ENCODE measurements around the gene RRP8.

RRP8 gene

DNA sequence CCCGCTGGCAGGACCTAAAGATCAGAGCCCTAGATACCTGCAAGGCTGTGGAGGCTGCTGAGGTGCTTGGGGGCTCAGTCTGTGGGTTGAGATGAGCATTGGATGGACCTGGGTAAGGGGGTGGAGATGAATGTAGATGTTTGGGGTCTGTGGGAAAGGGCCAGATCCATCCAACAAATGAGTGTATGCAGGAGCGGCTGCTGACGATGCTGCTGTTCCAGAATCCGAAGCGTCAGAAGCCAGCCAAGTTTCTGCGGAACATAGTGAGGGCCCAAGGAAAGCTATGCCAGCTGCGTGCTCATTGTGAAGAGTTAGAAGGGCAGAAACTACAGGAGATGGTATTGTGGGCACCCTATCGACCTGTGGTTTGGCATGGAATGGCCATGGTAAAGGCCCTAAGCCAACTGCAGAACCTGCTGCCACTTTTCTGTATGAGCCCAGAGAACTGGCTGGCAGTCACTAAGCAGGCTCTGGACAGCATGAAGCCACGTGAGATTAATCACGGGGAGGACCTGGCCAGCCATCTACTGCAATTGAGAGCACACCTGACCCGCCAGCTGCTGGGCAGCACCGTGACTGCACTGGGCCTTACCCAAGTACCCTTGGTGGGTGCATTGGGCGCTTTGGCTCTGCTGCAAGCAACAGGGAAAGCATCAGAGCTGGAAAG is 36.6 kb downstream of the RRP8 start:
- DNase-seq, result no peak

GRCh38 chr11:6565988-6566703 is 37.3 kb downstream of the RRP8 start:
- no peak for DNase-seq

DNA sequence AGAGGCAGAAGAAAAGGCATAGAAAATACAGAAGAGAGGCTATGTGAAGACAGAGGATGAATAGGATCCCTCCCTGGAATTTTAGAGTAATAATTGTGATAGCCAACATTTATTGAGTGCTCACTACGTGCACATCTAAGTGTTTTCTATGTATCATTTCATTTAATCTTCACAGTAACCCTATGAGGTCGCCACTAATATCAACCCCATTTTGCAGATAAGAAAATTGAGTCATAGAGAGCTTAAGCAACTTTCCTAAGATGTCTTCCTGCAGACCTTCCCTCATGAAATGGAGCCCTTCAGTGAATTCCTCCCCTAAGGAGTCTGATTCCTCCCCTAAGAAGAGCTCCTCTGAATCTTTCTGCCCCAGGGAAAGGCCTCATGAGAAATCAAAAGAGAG is 38.1 kb downstream of the RRP8 start:
- no peak for DNase-seq

DNA sequence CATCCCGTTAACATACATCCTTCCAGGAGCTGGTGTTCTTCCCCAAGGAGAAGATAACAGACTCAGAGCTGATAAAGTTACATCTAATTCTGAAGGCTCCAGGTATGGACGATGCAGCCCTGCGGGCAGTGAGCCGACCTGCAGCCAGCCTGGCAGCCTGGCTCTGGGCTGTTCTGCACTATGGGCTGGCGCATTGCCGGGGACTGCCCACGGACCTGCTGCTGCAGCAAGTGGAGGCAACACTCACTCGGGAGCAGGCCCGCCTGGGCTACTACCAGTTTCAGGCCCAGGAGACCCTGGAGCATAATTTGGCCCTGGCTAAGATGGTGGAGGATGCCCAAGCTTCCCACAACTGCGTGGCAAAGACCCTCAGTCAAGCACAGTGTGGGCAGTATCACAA is 39.7 kb downstream of the RRP8 start:
- no peak for DNase-seq

- DNase-seq, result no peak
Measured at GRCh38 chr11:6563121-6563619, 40.2 kb downstream of the RRP8 start.

- no peak for DNase-seq
Measured at GRCh38 chr11:6561288-6561687, 42.1 kb downstream of the RRP8 start.

- no peak for DNase-seq
Measured at GRCh38 chr11:6559369-6559768, 44.0 kb downstream of the RRP8 start.

GRCh38 chr11:6557761-6558674 is 45.4 kb downstream of the RRP8 start:
- DNase-seq, result no peak

DNA sequence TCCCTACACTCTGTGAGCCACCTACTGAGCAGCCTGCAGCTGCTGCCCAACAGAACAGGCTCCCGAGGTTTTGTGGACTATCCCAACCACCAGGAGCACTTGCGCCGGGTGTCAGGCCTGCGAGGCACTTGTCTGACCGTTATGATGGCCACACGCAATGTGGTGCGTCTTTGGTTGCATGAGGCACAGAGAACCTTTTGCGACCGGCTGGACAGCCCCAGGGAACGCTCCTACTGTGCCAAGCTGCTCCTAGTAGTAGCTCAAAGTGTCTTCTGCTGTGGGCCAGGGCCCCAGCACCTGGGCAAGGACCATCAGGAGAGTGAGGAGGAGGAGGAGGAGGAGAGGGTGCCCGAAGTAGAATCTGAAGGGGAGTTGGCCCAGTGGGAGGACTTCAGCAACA is 46.4 kb downstream of the RRP8 start:
- DNase-seq, result no peak

DNA sequence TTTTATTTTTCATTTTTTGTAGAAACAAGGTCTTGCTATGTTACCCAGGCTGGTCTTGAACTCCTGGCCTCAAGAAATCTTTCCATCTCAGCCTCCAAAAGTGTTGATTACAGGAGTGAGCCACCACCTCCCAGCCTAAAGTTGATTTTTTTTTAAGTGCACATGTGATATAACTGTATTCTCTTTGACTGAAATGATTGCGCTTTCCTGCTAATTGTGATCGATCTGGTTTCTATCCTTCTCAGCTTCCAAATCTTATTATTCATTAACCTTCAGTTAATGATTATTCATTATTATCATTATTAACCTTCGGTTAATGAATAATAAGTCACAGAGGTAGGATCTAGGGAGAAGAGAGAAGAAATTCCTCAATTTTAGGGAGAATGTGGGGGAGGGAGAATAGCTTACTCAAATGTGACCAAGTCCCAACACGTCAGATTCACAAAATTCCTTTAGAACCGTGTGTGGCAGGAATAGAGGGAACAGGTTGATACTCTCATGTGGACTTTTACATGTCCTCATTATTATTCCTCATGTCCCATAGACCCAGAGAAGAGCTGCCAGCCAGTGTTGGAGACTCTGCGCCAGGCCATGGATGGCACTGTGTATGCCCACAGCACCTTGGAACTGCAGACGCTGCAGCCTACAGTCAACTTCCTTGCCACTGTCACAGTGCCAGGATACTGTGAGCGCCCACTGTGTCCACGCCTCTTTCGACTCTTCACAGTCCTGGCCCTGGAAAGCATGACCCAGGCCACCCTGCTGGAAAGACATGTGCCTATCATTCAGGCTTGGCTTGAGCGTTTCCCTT is 47.1 kb downstream of the RRP8 start:
- no peak for DNase-seq

- DNase-seq, result no peak
Measured at GRCh38 chr11:6554828-6555706, 48.3 kb downstream of the RRP8 start.

DNA sequence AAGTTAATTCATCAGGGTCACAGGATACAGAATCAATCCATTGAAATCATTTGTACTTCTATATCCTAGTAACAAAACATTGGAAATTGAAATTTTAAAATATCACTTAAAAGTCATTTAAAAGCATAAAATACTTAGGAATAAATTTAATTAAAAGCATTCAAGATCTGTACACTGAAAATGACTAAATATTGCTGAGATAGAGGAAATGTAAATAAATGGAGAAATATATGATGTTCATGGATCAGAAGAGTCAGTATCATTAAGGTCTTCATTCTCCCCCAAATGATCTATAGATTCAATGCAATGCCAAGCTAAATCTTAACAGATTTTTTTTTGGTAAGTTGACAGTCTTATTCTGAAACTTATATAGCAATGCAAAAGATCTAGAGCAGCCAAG is 49.8 kb downstream of the RRP8 start:
- no peak for DNase-seq

DNA sequence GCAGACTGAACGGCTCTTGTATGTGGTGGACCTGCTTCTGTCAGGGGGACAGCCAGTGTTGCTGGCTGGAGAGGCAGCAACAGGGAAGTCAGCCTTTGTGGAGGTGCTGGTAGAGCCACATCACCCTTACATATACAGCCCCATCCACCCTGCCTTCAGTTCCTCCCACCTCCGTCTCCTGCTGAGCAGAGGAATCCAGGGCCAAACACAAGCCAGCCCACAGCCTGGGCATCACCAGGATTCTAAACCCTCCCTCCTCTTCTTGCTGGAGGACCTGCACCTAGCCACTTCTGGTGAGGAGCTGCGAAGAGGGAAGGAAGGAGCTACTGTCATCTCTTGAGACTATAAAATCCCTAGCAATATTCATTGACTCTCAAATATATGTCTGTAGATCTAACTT is 54.8 kb downstream of the RRP8 start:
- no peak for DNase-seq

- DNase-seq, result no peak
Measured at GRCh38 chr11:6548121-6548520, 55.3 kb downstream of the RRP8 start.

DNA sequence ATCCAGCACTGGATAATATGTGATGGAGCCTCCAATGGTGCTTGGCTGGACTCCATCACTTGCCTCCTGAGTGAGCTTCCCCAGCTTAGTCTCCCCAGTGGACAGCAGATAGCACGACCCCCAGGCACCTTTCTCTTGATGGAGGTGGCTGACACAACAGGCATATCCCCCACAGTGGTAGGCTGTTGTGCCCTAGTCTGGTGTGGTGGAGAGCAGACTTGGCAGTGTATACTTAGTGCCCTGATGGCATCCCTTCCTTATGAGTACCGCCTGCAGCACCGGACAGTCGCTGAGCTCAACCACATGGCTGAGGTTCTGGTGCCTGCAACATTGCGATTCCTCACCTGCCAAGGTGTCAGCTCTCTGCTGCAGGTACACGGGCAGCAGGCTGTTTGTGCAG is 56.2 kb downstream of the RRP8 start:
- no peak for DNase-seq

GRCh38 chr11:6546735-6547134 is 56.7 kb downstream of the RRP8 start:
- DNase-seq, result no peak

DNA sequence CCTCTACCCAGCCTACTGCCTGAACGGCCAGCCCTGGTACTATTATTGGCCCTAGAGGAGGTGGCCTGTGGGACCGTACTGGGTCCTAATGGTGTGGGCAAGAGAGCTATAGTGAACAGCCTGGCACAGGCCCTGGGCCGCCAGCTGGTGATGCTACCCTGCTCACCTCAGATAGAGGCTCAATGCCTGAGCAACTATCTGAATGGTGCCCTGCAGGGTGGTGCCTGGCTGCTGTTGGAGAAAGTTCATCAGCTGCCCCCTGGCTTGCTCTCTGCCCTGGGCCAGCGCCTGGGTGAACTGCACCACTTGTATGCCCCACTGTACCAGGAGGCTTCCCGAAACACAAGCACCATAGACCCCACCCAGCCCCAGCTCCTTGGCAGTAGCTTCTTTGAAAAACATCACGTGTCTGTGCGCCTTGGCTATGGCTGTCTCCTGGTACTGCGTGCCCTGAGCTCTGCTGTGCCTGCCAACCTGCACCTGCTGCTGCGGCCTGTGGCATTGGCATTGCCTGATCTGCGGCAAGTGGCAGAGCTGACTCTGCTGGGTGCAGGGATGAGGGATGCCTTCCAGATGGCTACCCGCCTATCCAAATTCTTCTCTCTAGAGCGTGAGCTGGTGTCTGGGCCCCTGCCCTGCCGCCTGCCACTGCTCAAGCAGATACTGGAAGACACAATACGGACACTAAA is 57.4 kb downstream of the RRP8 start:
- no peak for DNase-seq

Data from stimulated activated naive CD4-positive, alpha-beta T cell (primary cell).